GM19452 (cell line): ENCODE data around the gene OLFML2A.

ENCODE experiments used
- ATAC-seq: cut with Tn5 transposase; IDR thresholded peaks from one replicate; pipeline ENCODE4 v1.9.1; 2021; ENCODE audit not compliant: unreplicated experiment

The OLFML2A gene

GRCh38 chr9:124774129-124774978, 2.6 kb upstream of the OLFML2A start:
- ATAC-seq: no peak

- ATAC-seq: no peak
These were observed 347 bp upstream of the OLFML2A start for GRCh38 chr9:124776618-124776953.

- no peak for ATAC-seq
These were observed 1.8 kb downstream of the OLFML2A start for GRCh38 chr9:124778575-124779367.

GRCh38 chr9:124779368-124780059, 2.6 kb downstream of the OLFML2A start:
- ATAC-seq: no peak

- ATAC-seq: no peak
These were observed 3.3 kb downstream of the OLFML2A start for GRCh38 chr9:124780060-124780756.

GRCh38 chr9:124780757-124781151, 3.8 kb downstream of the OLFML2A start:
- ATAC-seq: no peak

GRCh38 chr9:124781967-124782660, 5.2 kb downstream of the OLFML2A start:
- no peak for ATAC-seq

GRCh38 chr9:124782661-124783574, 6.0 kb downstream of the OLFML2A start:
- ATAC-seq: no peak

GRCh38 chr9:124783830-124784229, 6.9 kb downstream of the OLFML2A start:
- no peak for ATAC-seq

- no peak for ATAC-seq
These were observed 7.6 kb downstream of the OLFML2A start for GRCh38 chr9:124784509-124784908.

GRCh38 chr9:124786881-124787573, 10.1 kb downstream of the OLFML2A start:
- no peak for ATAC-seq

GRCh38 chr9:124788542-124789217, 11.7 kb downstream of the OLFML2A start:
- no peak for ATAC-seq

- ATAC-seq: no peak
These were observed 12.6 kb downstream of the OLFML2A start for GRCh38 chr9:124789531-124789930.

- no peak for ATAC-seq
These were observed 13.4 kb downstream of the OLFML2A start for GRCh38 chr9:124790301-124790700.

GRCh38 chr9:124790801-124791505, 14.0 kb downstream of the OLFML2A start:
- ATAC-seq: no peak

GRCh38 chr9:124792257-124793014, 15.5 kb downstream of the OLFML2A start:
- no peak for ATAC-seq

- ATAC-seq: no peak
These were observed 16.1 kb downstream of the OLFML2A start for GRCh38 chr9:124793015-124793541.
